PC-9 (cell line): Measurements from ENCODE around the gene TAGAP.

Experiments
- EZH2 ChIP-seq: fragments of 200-600 bp; sonication (generic); IDR thresholded peaks from 2 replicates; pipeline ENCODE4 v1.8.0; 2017; ENCODE audit warnings: antibody characterized with exemption, low read depth
- TF ChIP-seq, protein P1 (sequence below): fragments of 200-600 bp; sonication (generic); conservative IDR thresholded peaks from 2 replicates; pipeline ENCODE4 v1.6.1; 2017; ENCODE audit warnings: mixed run types, antibody characterized with exemption, mild to moderate bottlenecking, moderate library complexity

GRCh38 chr6:159089909-159090308, 45.1 kb upstream of the TAGAP start:
- TF ChIP-seq, protein P1, sequence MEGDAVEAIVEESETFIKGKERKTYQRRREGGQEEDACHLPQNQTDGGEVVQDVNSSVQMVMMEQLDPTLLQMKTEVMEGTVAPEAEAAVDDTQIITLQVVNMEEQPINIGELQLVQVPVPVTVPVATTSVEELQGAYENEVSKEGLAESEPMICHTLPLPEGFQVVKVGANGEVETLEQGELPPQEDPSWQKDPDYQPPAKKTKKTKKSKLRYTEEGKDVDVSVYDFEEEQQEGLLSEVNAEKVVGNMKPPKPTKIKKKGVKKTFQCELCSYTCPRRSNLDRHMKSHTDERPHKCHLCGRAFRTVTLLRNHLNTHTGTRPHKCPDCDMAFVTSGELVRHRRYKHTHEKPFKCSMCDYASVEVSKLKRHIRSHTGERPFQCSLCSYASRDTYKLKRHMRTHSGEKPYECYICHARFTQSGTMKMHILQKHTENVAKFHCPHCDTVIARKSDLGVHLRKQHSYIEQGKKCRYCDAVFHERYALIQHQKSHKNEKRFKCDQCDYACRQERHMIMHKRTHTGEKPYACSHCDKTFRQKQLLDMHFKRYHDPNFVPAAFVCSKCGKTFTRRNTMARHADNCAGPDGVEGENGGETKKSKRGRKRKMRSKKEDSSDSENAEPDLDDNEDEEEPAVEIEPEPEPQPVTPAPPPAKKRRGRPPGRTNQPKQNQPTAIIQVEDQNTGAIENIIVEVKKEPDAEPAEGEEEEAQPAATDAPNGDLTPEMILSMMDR: no peak
- TF ChIP-seq EZH2: no peak
